Adrenal gland (tissue), 19 donors: ENCODE results near the gene CPN1. TPM values are rescaled to one million over a fixed set of nuclear protein-coding genes. Genes with fewer than 3 reads are reported as not detected.
"Not testable (repeated sequence)": the region's sequence is repeated elsewhere in the genome, so short reads cannot be mapped to it uniquely, and the experiment has no call there.

Experiments
- DNase-seq, 7 donors: peaks; one replicate each; pipeline ENCODE4 v3.0.0-alpha.2; 2019 to 2020
- H3K27ac ChIP-seq, 5 donors: fragments of 200-600 bp; sonication (generic) in 4 of 5; 1 replicate in 3 of 5; 2 replicates in 2 of 5; pipeline versions ENCODE4 v1.5.1 to v1.8.0; 2016 to 2020; ENCODE audit warnings: mild to moderate bottlenecking in 1 of 5
- H3K27me3 ChIP-seq: fragments of 200-600 bp; 2 replicates; pipeline ENCODE4 v1.8.0; 2021
- H3K36me3 ChIP-seq, 2 donors: fragments of 200-600 bp; replicated peaks in 1 of 2; 1 replicate in 1 of 2; 2 replicates in 1 of 2; pipeline versions ENCODE4 v1.5.1 to v1.8.0; 2018 to 2022
- H3K4me1 ChIP-seq, 2 donors: fragments of 200-600 bp; replicated peaks in 1 of 2; 1 replicate in 1 of 2; 2 replicates in 1 of 2; pipeline versions ENCODE4 v1.5.1 to v1.8.0; 2018 to 2021
- H3K4me3 ChIP-seq, 4 donors: fragments of 200-600 bp; sonication (generic) in 3 of 4; one replicate each; pipeline ENCODE4 v1.5.1; 2016 to 2018
- H3K9me3 ChIP-seq, 3 donors: fragments of 200-600 bp; sonication (generic) in 1 of 3; replicated peaks in 1 of 3; 1 replicate in 2 of 3; 2 replicates in 1 of 3; pipeline versions ENCODE4 v1.5.1 to v1.8.0; 2016 to 2021
- CTCF ChIP-seq, 6 experiments: fragments of 450-650 bp in 4 of 6; fragments of 200-600 bp in 2 of 6; sonication (generic) in 1 of 6; IDR thresholded peaks; 1 replicate in 5 of 6; 2 replicates in 1 of 6; pipeline versions ENCODE4 v1.5.1 to v1.8.0; 2016 to 2021; ENCODE audit warnings: antibody characterized with exemption in 6 of 6, mild to moderate bottlenecking in 2 of 6, moderate library complexity in 1 of 6
- POLR2A ChIP-seq, 2 donors: fragments of 450-650 bp; IDR thresholded peaks; one replicate each; pipeline ENCODE4 v1.6.1; 2017; ENCODE audit warnings: antibody characterized with exemption in 2 of 2, mild to moderate bottlenecking in 2 of 2, moderate library complexity in 1 of 2
- WGBS, 4 donors: extraction: QIAGEN DNeasy Blood & Tissue Kit in 2 of 4; methylation state at CpG; one replicate each; pipeline versions ENCODE4 v1.1.5 to v1.1.7; 2013 to 2017; 5-methylcytosine and 5-hydroxymethylcytosine counted together
- intact Hi-C, 2 donors: fragments of 100-400 bp; cut with DNase I; formaldehyde crosslinking; loops; one replicate each; pipeline versions ENCODE4 v1.14.1 to v1.15.0; 2022 to 2023
- long read RNA-seq, 10 donors: library from polyadenylated mRNA in 3 of 10; unstranded in 2 of 10; stranded (forward) in 1 of 10; transcript quantifications; one replicate each; pipeline ENCODE4 v2.0.0 and lab custom pipeline, GENCODE V29; 2021 to 2026
- polyA plus RNA-seq, 3 donors: library from polyadenylated mRNA; stranded (reverse); fragments of 200-250 nt in 2 of 3; fragments of 350-450 nt in 1 of 3; fragmentation: Illumina TruSeq in 1 of 3; extraction: RNeasy Lipid Tissue Mini Kit (QIAGEN cat#74804) in 1 of 3; gene quantifications; one replicate each; pipeline ENCODE4 v1.2.3, GENCODE V29; 2013 to 2014
- total RNA-seq, 9 donors: library from RNA; depleted of rRNA in 4 of 9; stranded (reverse); fragments of >200 nt in 4 of 9; fragments of 120-200 nt in 1 of 9; fragmentation: NEBNext Ultra II Directional in 1 of 9; extraction: Animal tissue kit (Norgen Biotek cat#: 25700) in 1 of 9; gene quantifications; one replicate each; pipeline versions ENCODE4 v1.1.0 to v1.2.4, GENCODE V29; 2013 to 2023
- donor health status: healthy with polysubstance abuse.
- donor health status: Bipolar disorder and iron deficiency.
- donor health status: DM: yes; HTN: yes; CAD: no.
- donor health status: DM: no; HTN: no; CAD: no.
- donor health status: DM: no; HTN: no; CAD: no.
- donor health status: DM: yes; HTN: yes; CAD: no.

CPN1 gene
- total RNA-seq (not detected), polyA plus RNA-seq (not detected)
- long read RNA-seq, donor 1 = 0 reads
- long read RNA-seq, donor 2 = 0 reads
- long read RNA-seq, donor 3 = 0 reads
- long read RNA-seq, donor 4 = 0 reads
- long read RNA-seq, donor 5 = 0 reads
- long read RNA-seq, donor 6 = 0 reads
- long read RNA-seq, donor 7 = 0 reads
- long read RNA-seq, donor 8 = 0 reads
- long read RNA-seq, donor 9 = 0 reads
- long read RNA-seq, donor 10 = 0 reads

DNA sequence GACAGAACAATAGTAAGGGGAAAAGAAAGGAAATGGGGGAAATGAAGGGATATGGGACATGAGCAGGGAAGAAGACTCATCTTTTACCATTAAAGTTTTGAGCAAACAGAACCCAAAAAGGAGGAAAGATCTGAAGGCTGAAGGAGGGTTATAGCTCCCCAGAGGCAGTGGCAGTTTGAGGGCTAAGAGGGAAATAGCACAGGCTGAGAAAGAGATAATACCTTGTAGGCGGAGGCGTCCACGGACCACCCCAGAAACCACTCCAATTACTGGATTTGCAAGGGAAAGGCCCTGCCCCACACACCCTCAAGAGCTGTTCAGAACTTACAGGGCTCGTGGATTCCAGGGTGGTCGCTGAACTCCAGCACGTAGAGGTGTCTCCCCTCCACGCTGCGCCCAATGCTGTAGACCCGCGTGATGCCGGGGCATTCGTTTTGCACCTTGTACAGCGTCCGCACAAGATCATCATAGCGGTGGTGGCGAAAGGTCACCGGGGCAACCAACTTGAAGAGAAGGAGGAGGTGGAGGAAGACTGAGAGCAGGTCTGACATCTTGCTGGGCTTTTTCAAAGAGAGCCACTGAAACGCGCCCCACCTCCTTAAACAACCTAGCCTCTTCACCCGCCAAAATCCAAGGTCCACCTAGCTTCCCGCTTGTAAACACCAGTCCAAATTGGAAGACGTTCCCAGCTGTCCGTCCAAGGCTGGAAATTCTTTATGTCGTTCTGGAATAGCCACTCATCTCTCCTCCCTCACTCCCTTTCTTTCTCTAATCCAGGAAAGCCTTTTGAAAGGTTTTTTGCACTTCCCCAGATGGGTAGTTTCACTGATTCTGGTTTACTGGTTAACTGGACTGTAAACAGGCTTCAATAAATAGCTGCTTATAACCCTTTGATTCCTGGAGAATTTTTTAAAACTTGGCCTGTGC lies at the start of gene CPN1:
Gene CPN1, minus strand, starts transcription at position 795 of the 927 bp plus-strand sequence. Its CDS starts 244 bp downstream, at position 551.
- Histone ChIP-seq H3K4me3 (no peak within 1 kb of the TSS), H3K36me3 (no peaks in the 10 kb centered on the region), H3K4me1 (no peaks in the 10 kb centered on the region), H3K9me3 (no peaks in the 10 kb centered on the region), H3K27ac (no peak within 1 kb of the TSS), H3K27me3 (no peaks in the 10 kb centered on the region)
- DNase-seq = no peak
- TF ChIP-seq CTCF (IDR thresholded peaks at IDR 0.05) (no peak), POLR2A (IDR thresholded peaks at IDR 0.05) (no peak)
- intact Hi-C loops = no loop called here
- WGBS, 4 donors = 81 to 88% (median 86%) methylated on average over 23 to 24 of the region's 24 CpGs

- no peak for DNase-seq
- Histone ChIP-seq H3K27ac (no peak overlapping the region), H3K36me3 (no peaks in the 10 kb centered on the region), H3K9me3 (no peaks in the 10 kb centered on the region), H3K4me3 (no peak overlapping the region), H3K4me1 (no peaks in the 10 kb centered on the region), H3K27me3 (no peaks in the 10 kb centered on the region)
- WGBS, 4 donors = 47 to 52% (median 51%) methylated on average over 7 of the region's 7 CpGs
- TF ChIP-seq CTCF (IDR thresholded peaks at IDR 0.05) (no peak), POLR2A (IDR thresholded peaks at IDR 0.05) (no peak)
- intact Hi-C loops = no loop called here
These were observed 49.2 kb upstream of the CPN1 start for GRCh38 chr10:100130831-100131230.

- 61 to 71% (median 66%) methylated on average over 9 of the region's 9 CpGs for WGBS, 4 donors
- Histone ChIP-seq H3K27me3 (peaks cover 2% of the 10 kb centered on the region), H3K36me3 (no peaks in the 10 kb centered on the region), H3K4me3 (no peak overlapping the region), H3K27ac (no peak overlapping the region), H3K9me3 (no peaks in the 10 kb centered on the region), H3K4me1 (no peaks in the 10 kb centered on the region)
- DNase-seq = no peak
- intact Hi-C loops = no loop called here
- TF ChIP-seq POLR2A (IDR thresholded peaks at IDR 0.05) (no peak), CTCF (IDR thresholded peaks at IDR 0.05) (no peak)
These were observed 47.8 kb upstream of the CPN1 start for GRCh38 chr10:100129424-100129823.

- TF ChIP-seq CTCF (IDR thresholded peaks at IDR 0.05) (no peak), POLR2A (IDR thresholded peaks at IDR 0.05) (no peak)
- DNase-seq = no peak
- Histone ChIP-seq H3K27me3 (peaks cover 7% of the 10 kb centered on the region), H3K4me3 (no peak overlapping the region), H3K27ac (no peak overlapping the region), H3K4me1 (no peaks in the 10 kb centered on the region), H3K36me3 (no peaks in the 10 kb centered on the region), H3K9me3 (no peaks in the 10 kb centered on the region)
- WGBS, 4 donors = 79 to 85% (median 83%) methylated on average over 8 of the region's 8 CpGs
- intact Hi-C loops = no loop called here
These were observed 47.3 kb upstream of the CPN1 start for GRCh38 chr10:100128951-100129350.

- DNase-seq, H3K4me3 ChIP-seq, H3K9me3 ChIP-seq, H3K36me3 ChIP-seq, intact Hi-C loops, H3K27ac ChIP-seq, H3K4me1 ChIP-seq: not testable (repeated sequence)
- peaks cover 10% of the 10 kb centered on the region for H3K27me3 ChIP-seq
- 67 to 87% (median 72%) methylated on average over 2 of the region's 2 CpGs for WGBS, 4 donors
These were observed 43.7 kb upstream of the CPN1 start for GRCh38 chr10:100125335-100125734.
